ENCODE measurements around the gene ZNF564.
A peak's percentile ranks its signal among the peaks of the same experiment; 100 is the strongest.
"Not testable (repeated sequence)": the region's sequence is repeated elsewhere in the genome, so short reads cannot be mapped to it uniquely, and the experiment has no call there.

Gene ZNF564

GRCh38 chr19:12497032-12497431 lies 54.2 kb downstream of the ZNF564 start:
- no peak for DNase-seq (ENCODE audit: low read depth, low spot score)

- DNase-seq (ENCODE audit: low read depth, low spot score), result no peak
These were observed 54.8 kb downstream of the ZNF564 start for GRCh38 chr19:12496480-12496879.

- DNase-seq (ENCODE audit: low read depth, low spot score), result peak; percentile 43
These were observed 56.1 kb downstream of the ZNF564 start for GRCh38 chr19:12495002-12495802.

- no peak for DNase-seq (ENCODE audit: low read depth, low spot score)
These were observed 56.9 kb downstream of the ZNF564 start for GRCh38 chr19:12494260-12494860.

GRCh38 chr19:12486265-12486783 lies 65.0 kb downstream of the ZNF564 start:
- not testable (repeated sequence) for DNase-seq (ENCODE audit: low read depth, low spot score)

GRCh38 chr19:12485571-12485970 lies 65.7 kb downstream of the ZNF564 start:
- DNase-seq (ENCODE audit: low read depth, low spot score), result no peak

- no peak for DNase-seq (ENCODE audit: low read depth, low spot score)
These were observed 66.2 kb downstream of the ZNF564 start for GRCh38 chr19:12485052-12485416.

GRCh38 chr19:12484371-12485051 lies 66.8 kb downstream of the ZNF564 start, which contains the start of gene ZNF709:
TSS of gene ZNF709 (minus strand) at chr19:12484816. CDS start at chr19:12484657, 159 bp downstream.
- DNase-seq (ENCODE audit: low read depth, low spot score), result peak; percentile 57

- DNase-seq (ENCODE audit: low read depth, low spot score), result no peak
These were observed 67.3 kb downstream of the ZNF564 start for GRCh38 chr19:12484011-12484370.

- DNase-seq (ENCODE audit: low read depth, low spot score), result no peak
These were observed 68.8 kb downstream of the ZNF564 start for GRCh38 chr19:12482509-12482886.

- no peak for DNase-seq (ENCODE audit: low read depth, low spot score)
These were observed 69.3 kb downstream of the ZNF564 start for GRCh38 chr19:12481781-12482508.

- no peak for DNase-seq (ENCODE audit: low read depth, low spot score)
These were observed 72.9 kb downstream of the ZNF564 start for GRCh38 chr19:12478234-12478941.
